AG20443 (cell line): ENCODE results near the gene TRPC5OS.

Experiments
- DNase-seq: peaks from one replicate; pipeline ENCODE4 v3.0.0; 2012; ENCODE audit warnings: low spot score, mixed read lengths

TRPC5OS gene

DNA sequence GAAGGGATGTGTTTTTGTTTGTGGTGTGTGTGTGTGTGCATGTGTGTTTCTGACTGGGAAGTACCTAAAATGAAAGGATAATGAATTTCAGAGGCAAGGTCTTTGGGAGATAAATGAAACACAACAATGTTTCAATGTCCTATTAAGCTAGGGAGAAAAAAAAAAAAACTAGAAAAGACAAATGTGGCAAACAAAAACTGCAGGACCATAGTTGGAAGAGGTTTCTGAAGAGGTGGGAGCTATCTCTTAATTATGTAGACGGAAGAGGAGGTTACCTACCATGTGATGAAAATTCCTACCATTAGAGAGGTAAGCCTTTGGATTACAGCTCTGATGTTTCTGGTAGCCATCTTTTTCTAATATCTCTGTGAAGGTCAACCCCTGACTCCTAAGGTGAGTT is at the start of gene TRPC5OS:
TRPC5OS (plus strand) TSS at position 301 of the 400 bp plus-strand sequence. CDS start 25,669 bp downstream, outside the sequence.
- DNase-seq = no peak

DNA sequence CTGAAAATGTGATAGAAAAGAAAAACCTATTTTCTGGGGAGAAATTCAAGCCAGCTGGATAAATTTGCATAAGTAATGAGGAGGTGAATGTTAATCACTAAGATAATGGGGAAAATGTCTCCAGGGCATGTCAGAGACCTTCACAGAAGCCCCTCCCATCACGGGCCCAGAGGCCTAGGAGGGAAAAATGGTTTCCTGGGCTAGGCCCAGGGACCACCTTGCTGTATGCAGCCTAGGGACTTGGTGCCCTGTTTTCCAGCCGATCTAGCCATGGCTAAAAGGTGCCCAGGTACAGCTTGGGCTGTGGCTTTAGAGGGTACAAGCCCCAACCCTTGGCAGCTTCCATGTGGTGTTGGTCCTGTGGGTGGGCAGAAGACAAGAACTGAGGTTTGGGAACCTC is 46.6 kb upstream of the TRPC5OS start:
- no peak for DNase-seq

DNA sequence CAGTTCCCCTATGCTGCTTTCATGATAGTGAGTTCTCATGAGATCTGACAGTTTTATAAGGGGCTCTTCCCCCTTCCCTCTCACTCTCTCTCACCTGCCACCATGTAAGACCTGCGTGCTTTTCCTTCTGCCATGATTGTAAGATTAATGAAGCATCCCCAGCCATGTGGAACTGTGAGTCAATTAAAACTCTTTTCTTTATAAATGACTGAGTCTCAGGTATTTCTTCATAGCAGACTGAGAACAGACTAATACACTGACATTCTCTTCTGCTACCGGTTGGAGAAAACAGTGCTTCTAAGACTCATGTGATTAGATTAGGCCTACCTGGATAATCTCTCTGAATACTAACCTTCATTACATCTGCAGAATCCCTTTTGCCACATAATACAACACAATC is 45.4 kb upstream of the TRPC5OS start:
- DNase-seq = no peak

DNA sequence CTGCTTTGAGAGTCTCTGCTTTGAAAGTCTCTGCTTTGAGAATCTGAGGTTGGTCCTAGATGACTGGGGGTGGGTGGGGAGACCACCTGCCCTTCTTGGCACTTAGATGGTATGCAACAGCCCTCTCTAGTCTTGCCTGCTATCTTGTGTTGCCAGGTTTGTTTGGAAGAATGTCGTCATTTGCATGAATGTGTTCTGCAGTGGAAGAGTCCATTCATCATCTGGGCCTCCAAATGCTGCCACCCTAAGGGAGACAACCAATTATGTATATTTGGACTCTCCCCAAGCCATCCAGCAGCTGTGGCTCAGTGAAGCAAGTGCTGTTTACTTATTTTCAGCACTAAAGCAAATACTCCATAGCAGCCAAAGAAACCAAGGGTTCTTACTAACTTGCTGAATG is 44.6 kb upstream of the TRPC5OS start:
- no peak for DNase-seq

DNA sequence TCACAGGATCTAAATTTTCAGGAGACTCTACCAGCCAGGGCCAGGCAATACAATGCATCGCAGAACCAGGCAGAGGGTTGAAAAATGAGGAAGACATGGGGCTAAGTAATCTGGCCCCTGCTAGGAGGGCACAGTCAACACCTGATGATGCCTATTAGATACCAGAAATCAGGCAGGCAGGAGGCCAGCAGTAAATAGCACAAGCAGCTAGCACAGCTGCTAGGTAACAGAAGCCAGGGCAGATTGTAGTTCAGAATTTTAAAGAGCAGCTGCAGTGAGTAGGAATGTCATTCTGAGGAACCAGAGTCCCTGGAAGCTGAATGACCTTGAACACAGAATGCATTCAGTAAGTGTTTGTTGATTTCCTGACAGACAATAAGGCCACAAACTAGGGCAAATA is 38.8 kb upstream of the TRPC5OS start:
- no peak for DNase-seq

DNA sequence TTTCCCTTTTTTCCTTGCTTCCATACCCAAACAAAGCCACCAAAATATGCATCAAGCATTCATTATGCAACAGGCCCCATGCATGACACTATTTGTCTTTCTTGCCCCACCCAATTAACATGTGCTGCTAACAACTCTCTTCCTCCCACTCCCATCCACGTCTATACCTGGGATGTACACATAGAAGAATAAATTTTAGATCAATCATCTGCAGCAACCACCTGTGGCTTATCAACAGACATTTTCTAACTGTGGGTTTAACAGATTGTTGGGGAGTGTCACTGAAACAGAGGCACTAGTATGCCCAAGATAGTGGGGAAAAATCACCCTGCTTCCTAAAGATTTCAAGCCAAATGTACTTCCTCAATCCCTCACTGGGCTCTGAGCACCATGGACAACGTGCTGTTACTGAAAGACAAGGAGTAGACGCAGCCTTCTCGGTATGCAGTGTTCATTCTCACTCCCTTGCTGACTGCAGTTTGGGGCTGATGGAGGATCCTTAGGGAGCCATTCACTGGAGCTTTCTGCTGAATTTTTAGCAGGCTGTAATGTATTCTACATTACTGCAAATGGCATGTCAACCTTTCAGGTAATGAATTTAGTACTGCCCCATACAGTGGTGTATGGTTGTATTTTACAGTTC is 28.4 kb upstream of the TRPC5OS start:
- no peak for DNase-seq

DNA sequence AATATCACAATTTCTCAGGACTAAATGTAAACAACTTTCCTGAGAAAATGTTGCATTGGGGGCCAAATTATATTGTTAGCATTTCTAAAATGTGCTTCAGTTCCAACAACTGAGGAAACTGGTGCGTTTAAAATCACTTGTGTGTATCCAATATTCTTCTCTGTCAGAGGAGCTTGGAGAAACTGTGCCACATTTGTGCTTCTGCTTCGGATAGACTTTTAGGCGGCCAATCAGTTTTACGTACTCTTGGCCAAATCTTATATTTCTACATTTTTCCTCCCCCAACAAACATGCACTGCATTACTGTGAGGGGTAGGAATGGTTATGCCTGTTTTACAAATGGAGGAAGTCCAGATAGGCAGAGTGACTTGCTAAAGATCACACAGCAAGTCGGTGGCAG is 27.4 kb upstream of the TRPC5OS start:
- DNase-seq = no peak

DNA sequence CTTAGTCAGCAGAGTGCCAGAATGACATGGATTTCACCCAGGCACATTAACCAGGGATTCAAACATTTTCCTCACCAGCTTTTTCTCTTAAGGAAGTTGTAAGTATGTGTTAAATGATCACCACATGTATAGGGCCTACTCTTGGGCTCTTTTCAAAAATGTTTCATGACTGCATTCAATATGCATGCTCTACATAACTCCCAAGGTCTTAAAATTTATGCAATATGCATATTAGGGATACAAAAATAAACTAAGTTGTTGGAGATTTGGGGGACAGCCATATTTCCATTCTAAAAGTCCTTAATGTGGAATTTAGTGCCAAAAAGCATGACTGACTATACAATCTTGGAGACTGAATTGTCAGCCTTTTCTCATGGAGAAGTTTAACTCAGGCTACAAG is 25.0 kb upstream of the TRPC5OS start:
- DNase-seq = no peak

DNA sequence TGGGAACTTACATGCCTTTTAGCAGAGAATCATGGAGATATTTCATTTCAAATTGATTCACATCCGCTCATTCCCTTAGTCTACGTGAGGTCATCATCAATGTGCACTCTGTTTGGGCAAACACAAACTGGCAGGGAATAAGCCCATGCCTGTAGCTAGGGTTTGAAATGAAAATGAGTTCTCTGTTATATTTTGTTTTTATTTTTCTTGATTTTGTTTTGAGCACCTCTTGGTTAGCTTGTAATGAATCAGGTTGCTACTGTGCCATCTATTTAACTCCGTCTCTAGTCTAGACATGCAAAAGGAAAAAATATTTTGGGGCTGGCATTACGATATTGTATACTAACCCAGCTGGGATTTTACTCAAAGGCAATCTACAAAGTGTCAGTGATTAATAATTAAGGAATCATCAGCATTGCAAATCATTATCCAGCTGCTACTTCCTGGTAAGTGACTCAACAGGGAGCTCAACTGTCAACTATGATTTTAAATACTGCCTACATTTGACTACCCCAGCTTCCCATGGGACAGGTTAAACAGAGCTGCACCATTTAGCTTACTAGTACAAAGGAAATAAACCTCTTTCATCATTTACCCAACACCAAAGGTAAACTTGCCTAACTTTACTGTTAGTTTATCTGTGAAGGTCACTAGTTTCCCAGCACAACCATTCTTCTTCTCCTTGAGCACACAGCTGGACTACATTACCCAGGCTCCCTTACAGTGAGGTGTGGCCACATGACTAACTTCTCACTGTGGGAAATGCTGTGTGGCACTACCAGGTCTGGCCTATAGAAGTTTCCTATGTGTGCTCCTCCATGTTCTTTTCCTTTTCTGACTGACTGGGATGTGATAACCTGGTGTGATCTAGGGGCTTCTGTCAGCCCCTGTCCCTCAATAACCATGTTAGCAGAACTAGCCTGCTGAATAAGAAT is 21.2 kb upstream of the TRPC5OS start:
- DNase-seq = peak; percentile 16

DNA sequence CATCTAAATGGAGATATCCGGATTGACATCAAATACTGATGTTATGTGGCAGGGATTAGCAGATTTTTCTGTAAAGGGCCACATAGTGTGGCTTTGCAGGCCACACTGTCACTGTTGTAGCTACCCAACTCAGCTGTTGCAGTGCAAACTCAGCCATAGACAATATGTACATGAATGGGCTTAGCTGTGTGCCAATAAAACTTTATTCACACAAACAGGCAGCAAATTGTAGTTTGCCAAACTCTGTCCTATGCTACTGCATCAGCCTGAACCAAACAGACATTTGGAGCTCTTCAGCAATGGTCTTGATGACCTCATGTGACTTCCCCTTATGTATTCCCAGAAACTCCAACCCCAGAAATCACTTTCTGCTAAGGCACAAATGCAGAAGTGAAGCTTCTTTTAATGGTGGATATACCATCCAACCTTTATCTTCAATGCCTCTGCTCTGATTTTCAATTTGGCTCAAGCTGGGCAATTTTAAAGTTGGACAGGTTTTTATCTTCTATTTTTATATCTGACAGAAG is 18.4 kb upstream of the TRPC5OS start:
- DNase-seq = no peak

DNA sequence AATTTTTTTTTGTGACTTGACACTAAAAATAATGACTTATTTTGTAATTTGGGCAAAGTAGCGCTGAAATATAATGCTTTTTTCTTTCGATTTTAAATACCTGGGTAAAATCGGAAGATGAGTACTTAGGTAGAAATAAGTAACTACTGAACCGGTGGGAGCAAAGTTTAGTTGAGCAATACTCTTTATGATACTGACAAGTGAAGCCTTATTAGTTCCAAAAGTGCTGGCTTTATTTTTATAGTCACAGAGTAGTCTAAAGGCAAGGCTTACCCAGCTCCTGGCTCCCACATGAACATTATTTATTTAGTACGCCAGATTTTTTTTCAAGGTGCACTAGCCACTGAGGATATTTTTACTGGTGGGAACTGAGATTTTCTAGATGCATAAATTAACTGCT is 14.4 kb upstream of the TRPC5OS start:
- DNase-seq = no peak

DNA sequence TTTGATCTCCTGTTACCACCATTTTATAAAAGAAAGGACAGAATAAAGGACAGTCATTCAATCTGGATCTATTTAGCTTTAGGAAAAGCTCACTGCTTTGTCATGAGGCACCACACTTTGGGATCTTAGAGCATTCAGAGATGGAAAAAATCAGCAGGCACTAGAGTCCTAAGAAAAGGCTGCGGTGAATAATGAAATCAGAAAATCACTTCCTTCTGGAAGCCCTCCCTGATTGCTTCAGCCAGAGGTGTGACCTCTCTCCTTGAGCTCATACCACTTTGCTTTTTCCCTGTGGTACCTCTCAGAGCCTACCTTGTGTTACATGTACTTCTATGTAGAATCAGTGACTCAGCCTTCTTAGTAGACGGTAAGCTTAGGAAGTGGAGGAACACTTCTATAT is 8.7 kb upstream of the TRPC5OS start:
- no peak for DNase-seq

DNA sequence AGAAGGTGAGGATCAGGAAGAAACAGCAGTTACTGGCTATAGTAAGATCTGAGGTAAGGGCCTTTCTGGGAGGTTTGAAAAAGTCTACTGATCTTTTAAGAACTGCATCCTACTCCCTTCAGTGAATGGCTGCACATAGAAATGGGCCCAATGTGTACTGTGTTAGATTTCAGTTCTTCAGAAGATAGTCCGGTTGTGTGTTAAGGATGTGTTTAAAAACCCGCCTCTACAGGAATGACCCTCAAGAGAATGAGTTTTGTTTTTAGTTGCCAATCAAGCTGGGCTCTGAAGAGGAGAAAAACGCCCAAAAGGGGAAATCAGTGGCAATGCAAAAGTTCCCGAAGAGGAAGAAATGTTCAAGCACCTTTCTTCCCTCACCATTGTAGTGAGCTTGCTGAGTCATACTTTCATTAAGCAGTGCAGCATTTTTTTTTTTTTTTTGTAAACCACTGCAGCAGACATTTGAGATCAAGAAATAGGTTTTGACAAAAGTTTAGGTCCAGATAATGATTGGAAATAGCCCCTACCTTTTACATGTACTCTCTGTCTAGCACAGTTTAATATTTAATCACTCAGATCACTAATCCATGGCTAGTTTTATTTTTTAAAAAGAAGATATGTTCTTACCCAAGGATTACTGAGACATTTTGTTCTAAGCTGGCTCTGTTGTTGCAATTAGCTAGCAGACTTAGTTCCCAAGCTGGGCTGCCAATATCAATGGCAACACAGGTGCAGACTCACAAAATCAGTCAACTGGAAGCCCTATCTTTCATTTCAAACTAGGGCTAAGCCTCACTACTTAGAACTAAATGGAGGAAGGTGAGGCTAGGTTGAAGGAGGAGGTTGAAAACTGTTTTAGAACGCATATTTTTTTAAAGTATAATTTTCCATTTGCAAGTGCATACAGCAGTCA is 7.0 kb upstream of the TRPC5OS start:
- DNase-seq = no peak

DNA sequence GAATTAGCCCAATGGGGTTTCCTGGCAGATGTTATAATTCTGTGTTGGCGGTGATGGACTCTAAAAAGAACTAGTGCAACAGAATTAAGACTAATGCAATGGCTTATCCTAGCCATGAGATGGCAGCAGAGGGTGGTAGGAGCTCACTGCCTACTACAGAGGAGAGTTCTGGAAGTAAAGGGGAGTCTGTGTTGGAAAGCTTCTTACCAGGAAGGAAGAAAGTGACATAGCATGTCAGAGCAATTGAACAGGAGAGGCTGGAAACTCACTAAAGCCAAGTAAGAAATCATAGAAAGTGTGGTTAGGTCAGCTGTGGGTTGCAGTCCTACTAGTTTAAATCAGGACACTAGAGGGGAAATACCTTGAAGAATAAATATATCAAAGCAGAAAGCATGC is 6.3 kb upstream of the TRPC5OS start:
- DNase-seq = peak; percentile 43

DNA sequence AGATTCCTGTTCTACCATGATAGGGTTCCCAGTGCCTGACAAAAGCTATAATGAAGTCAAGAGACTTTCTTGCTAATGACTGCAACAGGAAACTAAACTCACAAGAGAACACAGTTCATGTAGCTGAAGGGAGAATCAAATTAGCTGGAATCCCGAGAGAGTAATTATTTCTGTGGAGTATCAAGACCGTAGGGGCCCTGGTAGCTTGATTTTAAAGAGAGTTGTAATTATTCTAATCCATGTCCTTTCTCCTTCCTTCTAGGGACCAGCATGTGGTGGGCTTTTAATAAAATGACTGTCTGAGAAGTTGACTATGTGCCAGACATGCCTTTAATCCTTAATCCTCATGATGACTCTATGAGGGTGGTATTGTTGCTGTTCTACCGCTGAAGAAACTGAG is 1.7 kb upstream of the TRPC5OS start:
- no peak for DNase-seq

DNA sequence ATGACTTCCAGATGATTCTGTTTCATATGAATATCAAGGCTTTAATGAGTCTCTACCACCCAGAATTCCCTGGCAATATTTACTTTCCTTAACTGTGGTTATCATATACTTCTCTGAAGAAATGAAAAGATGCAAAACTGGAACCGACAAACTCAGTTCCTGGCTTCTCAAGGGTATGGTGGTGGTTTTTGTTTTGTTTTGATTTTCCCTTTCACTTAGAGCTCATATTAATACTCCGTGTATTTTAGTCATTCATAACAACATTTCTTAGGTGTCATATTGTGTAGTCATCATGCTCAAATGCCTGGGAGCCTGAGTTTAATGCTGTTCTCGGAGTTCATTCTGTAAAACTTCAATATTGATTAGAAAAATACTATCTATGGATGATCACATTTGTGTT is 665 bp downstream of the TRPC5OS start:
- DNase-seq = no peak

DNA sequence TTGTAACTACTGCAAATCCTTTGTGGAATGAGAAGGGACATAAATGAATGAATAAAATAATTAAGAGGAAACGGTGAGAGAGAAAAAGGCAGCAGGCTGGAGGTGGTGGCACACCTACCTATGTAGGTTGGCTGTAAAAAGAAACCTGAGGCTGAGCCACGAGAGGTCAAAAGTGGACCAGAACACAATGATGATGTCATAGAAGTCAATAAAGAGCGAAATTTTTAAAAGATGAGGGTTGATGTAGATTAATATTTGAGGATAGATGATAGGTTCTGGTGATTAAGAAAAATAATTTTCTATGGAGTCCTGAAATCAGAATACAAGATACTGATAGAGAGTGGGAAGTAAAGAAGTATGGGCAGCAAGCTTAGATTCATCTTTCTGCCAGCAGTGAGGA is 1.7 kb downstream of the TRPC5OS start:
- no peak for DNase-seq

DNA sequence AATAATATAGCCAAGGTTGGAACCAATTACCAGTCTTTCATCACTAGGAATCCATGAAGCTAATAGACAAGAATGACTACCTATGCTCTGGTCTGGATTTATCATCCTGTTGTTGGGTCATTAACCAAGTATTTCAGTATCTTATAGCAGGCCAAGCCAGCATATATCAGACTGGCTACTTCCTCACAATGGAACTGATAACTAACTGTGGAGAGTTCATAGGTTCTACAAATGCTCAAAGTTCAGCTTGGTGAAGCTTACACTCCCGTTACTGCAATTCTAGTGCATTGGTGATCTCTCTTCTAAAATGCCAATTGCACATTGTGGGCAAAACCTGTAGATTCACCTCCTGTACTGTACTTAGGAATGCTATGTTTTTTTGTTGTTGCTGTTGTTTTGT is 4.8 kb downstream of the TRPC5OS start:
- DNase-seq = no peak

DNA sequence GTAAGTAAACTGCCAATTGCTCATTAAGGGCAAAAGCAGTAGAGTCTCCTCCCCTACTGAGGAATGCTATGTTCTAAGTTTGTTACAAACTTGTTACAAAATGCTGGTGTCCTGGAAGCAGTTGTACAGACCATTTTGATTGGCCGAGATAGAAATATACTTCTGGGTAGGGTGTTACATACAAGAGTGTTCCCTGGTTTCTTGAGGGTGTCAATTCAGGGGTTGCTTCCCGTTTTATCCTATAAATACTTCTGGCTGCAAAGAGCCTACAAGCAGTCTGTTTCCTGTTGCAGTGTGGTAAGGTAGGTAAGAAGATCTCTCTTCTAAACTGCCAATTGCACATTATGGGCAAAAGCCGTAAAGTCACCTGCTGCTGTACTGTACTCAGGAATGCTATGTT is 5.7 kb downstream of the TRPC5OS start:
- no peak for DNase-seq

DNA sequence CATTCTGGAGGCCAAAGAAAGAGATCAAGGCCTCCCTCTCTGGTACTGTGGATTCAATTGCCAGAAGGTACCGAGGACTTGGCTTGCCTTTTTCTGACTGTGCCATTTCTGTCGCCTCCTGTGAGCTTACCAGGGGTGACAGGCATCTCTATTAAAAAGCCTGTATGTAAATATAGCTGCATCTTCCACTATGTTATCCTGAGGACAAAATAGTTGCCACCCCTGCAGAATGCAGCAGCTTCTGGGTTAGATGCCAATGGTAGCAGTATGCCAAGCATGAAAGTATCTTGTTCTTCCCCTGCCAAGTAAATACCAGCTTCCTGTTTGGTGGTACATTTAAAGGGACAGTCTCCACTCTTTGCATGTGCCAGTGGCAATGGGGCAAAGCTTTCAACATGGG is 10.7 kb downstream of the TRPC5OS start:
- no peak for DNase-seq

DNA sequence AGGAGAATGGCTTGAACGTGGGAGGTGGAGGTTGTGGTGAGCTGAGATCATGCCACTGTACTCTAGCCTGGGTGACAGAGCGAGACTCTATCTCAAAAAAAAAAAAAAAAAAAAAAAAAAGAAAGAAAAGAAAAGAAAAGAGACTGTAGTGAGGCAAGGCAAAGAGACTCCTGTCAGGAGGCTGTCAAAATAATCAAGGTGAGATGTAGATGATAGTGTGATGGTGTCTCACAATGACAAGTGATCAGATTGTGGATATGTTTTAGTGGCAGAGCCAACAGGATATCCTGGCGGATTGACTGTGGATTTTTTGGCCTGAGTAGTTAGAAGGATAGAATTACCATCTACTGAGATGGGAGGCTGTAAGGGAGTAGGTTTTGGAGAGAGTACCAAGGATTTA is 12.6 kb downstream of the TRPC5OS start:
- no peak for DNase-seq

DNA sequence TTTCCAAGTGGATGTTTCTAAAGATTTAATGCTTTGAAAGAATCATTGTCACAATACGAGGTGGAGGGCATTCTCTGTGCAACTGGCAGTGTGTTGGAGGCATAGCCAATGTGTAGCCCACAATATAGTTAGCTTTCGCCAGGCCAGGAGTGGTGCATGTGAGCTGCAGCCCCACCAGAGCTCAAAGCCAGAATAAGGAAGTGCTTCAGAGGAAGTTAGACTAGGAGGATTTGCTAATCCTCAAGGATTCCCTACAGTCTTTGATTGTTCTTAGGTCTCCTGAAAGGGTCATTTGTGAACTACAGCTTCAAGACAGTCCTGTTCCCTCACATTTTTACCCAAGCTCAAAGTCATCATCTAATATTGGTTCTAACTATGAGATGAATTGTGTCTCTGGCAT is 16.4 kb downstream of the TRPC5OS start:
- DNase-seq = no peak
